Measurements from ENCODE around the gene MAN2B2. TPM values are rescaled to one million over a fixed set of nuclear protein-coding genes. Genes with fewer than 3 reads are reported as not detected.

MAN2B2 gene
- total and polyA plus RNA-seq, 7 donors = 1.8 to 6.6 (median 3.2) TPM

DNA sequence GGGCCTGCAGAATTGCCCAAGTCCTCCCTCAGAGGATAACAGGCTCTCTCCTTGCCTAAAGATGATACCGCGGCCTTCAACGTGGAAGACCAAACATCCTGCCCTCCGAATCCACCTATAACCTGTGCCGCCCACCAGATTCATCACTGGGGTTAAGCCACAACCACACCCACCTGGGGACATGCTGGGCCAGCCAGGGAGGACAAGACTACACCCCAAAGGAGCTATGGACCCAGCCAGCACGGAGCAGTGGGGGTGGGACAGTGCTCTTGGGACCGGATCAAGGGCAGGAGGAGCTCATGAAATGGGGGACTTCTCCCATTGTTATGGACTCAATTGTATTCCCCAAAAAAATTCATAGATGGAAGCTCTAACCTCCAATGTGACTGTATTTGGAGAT is 6.8 kb upstream of the MAN2B2 start:
- peaks cover 0 to 35% (median 13%) of the 10 kb centered on the region in 3 donors for H3K27me3 ChIP-seq (ENCODE audit: insufficient read depth in 3 of 3, low read length in 2 of 3)
- DNase-seq (no peak), ATAC-seq (no peak)
- H3K4me1 ChIP-seq = peaks cover under 1% of the 10 kb centered on the region
- H3K36me3 ChIP-seq (ENCODE audit: insufficient read depth in 1 of 2, low read depth in 1 of 2) = no peaks in the 10 kb centered on the region
- intact Hi-C loops (cut with DNase I) = loop anchor here in 1 of 2 donors (10.0 kb wide), 1 partner anchor 303 kb away; the partner anchor contains the start of gene WFS1
- no peak overlapping the region for H3K27ac ChIP-seq
- 87 to 89% (median 89%) methylated on average over 7 of the region's 7 CpGs for WGBS, 3 donors
- H3K4me3 ChIP-seq = no peak overlapping the region
- no peaks in the 10 kb centered on the region for H3K9me3 ChIP-seq
- TF ChIP-seq, protein P1, sequence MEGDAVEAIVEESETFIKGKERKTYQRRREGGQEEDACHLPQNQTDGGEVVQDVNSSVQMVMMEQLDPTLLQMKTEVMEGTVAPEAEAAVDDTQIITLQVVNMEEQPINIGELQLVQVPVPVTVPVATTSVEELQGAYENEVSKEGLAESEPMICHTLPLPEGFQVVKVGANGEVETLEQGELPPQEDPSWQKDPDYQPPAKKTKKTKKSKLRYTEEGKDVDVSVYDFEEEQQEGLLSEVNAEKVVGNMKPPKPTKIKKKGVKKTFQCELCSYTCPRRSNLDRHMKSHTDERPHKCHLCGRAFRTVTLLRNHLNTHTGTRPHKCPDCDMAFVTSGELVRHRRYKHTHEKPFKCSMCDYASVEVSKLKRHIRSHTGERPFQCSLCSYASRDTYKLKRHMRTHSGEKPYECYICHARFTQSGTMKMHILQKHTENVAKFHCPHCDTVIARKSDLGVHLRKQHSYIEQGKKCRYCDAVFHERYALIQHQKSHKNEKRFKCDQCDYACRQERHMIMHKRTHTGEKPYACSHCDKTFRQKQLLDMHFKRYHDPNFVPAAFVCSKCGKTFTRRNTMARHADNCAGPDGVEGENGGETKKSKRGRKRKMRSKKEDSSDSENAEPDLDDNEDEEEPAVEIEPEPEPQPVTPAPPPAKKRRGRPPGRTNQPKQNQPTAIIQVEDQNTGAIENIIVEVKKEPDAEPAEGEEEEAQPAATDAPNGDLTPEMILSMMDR (IDR thresholded peaks at IDR 0.05) = no peak

DNA sequence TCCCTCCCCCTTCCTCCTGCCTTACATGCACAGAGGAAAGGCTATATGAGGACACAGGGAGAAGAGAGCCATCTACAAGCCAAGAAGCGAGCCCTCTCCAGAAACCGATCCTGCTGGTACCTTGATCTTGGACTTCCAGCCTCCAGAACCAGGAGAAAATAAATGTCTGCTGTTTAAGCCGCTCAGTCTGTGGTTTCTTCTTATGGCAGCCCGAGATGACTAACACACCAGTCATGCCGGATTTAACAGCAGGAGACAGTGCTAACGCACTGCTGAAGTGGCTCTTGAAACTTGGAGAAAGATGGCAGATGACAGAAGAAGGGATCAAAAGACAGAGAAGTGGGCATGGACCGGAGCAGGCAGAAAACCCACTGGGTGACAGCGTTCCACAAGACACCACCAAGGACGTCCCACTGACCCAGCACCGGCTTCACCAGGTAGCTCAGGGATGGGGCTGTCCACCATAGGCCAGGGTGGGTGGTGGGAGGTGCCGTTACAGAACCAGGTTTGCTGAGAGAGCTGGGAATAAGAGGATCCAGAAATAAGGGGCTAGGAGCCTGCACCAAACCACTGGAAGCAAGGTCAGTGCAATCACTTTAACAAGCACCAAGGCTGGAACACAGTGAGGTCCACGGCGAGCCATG is 6.2 kb upstream of the MAN2B2 start:
- Histone ChIP-seq H3K27ac (no peak overlapping the region), H3K27me3 (ENCODE audit: insufficient read depth in 3 of 3, low read length in 2 of 3) (peaks cover 0 to 31% (median 12%) of the 10 kb centered on the region in 3 donors), H3K4me3 (no peak overlapping the region), H3K9me3 (no peaks in the 10 kb centered on the region), H3K36me3 (ENCODE audit: insufficient read depth in 1 of 2, low read depth in 1 of 2) (no peaks in the 10 kb centered on the region), H3K4me1 (no peaks in the 10 kb centered on the region)
- TF ChIP-seq, protein P1 (IDR thresholded peaks at IDR 0.05) = no peak
- DNase-seq (no peak), ATAC-seq (no peak)
- intact Hi-C loops (cut with DNase I) = loop anchor here in 1 of 2 donors (10.0 kb wide), 1 partner anchor 304 kb away; the partner anchor contains the start of gene WFS1
- WGBS, 3 donors = 68 to 78% (median 76%) methylated on average over 13 of the region's 13 CpGs

DNA sequence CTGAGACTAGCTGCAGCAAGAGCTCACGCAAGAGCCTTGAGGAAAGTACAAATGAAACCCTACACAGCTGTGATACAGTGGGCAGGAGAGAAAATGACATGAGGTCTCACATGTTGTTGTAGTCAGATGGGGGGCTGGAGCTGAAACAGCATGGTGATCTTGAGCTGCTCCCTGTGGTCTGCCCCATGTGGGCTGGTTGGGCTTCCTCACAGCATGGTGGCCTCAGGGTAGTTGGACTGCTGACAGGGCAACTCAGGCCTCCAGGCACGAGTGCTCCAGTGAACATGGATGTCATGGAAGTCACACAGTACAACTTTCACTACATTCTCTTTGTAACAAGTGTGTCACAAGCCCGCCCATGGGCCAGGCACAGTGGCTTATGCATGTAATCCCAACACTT is 3.4 kb upstream of the MAN2B2 start:
- intact Hi-C loops (cut with DNase I) = no loop called here
- Histone ChIP-seq H3K27me3 (ENCODE audit: insufficient read depth in 3 of 3, low read length in 2 of 3) (peaks cover 0 to 7% (median 7%) of the 10 kb centered on the region in 3 donors), H3K9me3 (no peaks in the 10 kb centered on the region), H3K4me1 (peaks cover 9% of the 10 kb centered on the region), H3K4me3 (no peak overlapping the region), H3K27ac (no peak overlapping the region), H3K36me3 (ENCODE audit: insufficient read depth in 1 of 2, low read depth in 1 of 2) (no peaks in the 10 kb centered on the region)
- no peak for DNase-seq
- WGBS, 3 donors = 80 to 85% (median 80%) methylated on average over 3 of the region's 3 CpGs
- ATAC-seq = no peak
- TF ChIP-seq, protein P1 (IDR thresholded peaks at IDR 0.05) = no peak

DNA sequence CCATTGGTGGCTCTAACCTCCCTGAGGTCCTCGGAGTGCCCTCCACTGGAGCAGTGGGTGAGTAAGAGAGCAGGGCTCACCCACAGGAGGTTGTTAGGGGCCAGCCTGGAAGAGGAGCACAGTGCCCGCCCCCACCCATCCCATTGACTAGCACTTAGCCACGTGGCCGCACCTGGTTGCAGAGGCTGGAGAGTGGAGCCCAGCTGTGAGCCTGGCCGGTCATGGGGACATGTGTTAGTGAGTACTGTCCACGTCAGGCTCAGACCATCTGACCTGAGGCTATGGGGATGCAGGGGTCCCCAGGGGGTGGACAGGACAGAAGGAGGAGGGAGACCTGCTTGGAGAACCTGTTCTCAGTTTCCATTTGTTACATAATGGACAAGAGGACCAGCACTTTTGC is 1.4 kb upstream of the MAN2B2 start:
- peaks cover 0 to 5% (median 0%) of the 10 kb centered on the region in 3 donors for H3K27me3 ChIP-seq (ENCODE audit: insufficient read depth in 3 of 3, low read length in 2 of 3)
- no peak overlapping the region for H3K27ac ChIP-seq
- WGBS, 3 donors = 46 to 59% (median 47%) methylated on average over 6 of the region's 6 CpGs
- H3K4me3 ChIP-seq = no peak overlapping the region
- TF ChIP-seq, protein P1 (IDR thresholded peaks at IDR 0.05) = no peak
- no peaks in the 10 kb centered on the region for H3K9me3 ChIP-seq
- no peak for ATAC-seq
- no peak for DNase-seq
- peaks cover 0 to 3% of the 10 kb centered on the region in 2 donors for H3K36me3 ChIP-seq (ENCODE audit: insufficient read depth in 1 of 2, low read depth in 1 of 2)
- intact Hi-C loops (cut with DNase I) = no loop called here
- peaks cover 9% of the 10 kb centered on the region for H3K4me1 ChIP-seq

Data from psoas muscle (tissue), 8 donors.